Activated T-cell treated with anti-CD3 and anti-CD28 coated beads for 1 hour (primary cell): ENCODE measurements around the gene POLR2M.

ENCODE experiments used
- DNase-seq: peaks from one replicate; pipeline ENCODE4 v3.0.0-alpha.2; 2020; ENCODE audit warnings: low read depth

POLR2M gene

GRCh38 chr15:57740048-57740447 is 33.5 kb downstream of the POLR2M start:
- DNase-seq, result no peak

- DNase-seq, result no peak
Observed at GRCh38 chr15:57741089-57741488, 34.6 kb downstream of the POLR2M start.

- DNase-seq, result no peak
Observed at GRCh38 chr15:57743424-57743823, 36.9 kb downstream of the POLR2M start.

GRCh38 chr15:57746786-57747185 is 40.3 kb downstream of the POLR2M start:
- no peak for DNase-seq

GRCh38 chr15:57747206-57747896 is 40.8 kb downstream of the POLR2M start:
- DNase-seq, result peak; percentile 2

- no peak for DNase-seq
Observed at GRCh38 chr15:57751177-57751800, 44.8 kb downstream of the POLR2M start.

- DNase-seq, result no peak
Observed at GRCh38 chr15:57752436-57752835, 45.9 kb downstream of the POLR2M start.

GRCh38 chr15:57752840-57753239 is 46.3 kb downstream of the POLR2M start:
- no peak for DNase-seq

- DNase-seq, result no peak
Observed at GRCh38 chr15:57756466-57756865, 50.0 kb downstream of the POLR2M start.

- no peak for DNase-seq
Observed at GRCh38 chr15:57758560-57758959, 52.0 kb downstream of the POLR2M start.

GRCh38 chr15:57761562-57761961 is 55.0 kb downstream of the POLR2M start:
- no peak for DNase-seq

GRCh38 chr15:57762302-57762701 is 55.8 kb downstream of the POLR2M start:
- DNase-seq, result no peak

GRCh38 chr15:57763176-57763964 is 56.9 kb downstream of the POLR2M start:
- DNase-seq, result no peak
